GM18517 (cell line): ENCODE measurements around the gene PRKN.

Experiments used
- ATAC-seq: cut with Tn5 transposase; IDR thresholded peaks from one replicate; pipeline ENCODE4 v1.9.1; 2021; ENCODE audit warnings: mild to moderate bottlenecking, moderate library complexity; ENCODE audit not compliant: unreplicated experiment

Gene PRKN

DNA sequence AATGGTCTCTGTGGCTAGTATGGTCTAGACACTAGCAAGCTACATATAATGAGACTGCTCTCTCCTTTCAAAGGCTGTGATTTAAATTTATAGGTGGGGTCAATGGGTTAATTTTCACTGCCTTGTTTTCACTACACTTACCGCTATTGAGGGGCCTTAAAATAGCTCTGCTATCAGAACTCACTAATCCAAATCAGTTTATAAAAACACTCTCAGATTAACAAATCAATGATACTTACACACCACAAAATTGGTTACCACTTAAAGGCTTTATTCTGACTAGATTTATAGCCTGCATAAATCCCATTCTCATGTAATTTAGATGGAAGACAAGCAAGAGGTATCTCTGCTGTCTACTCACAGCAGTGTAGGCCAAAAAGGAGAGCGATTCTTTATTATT is 1140.7 kb downstream of the PRKN start:
- ATAC-seq = no peak

- ATAC-seq = no peak
Observed at GRCh38 chr6:161584621-161585340, 1142.8 kb downstream of the PRKN start.

- ATAC-seq = no peak
Observed at GRCh38 chr6:161584051-161584450, 1143.5 kb downstream of the PRKN start.

DNA sequence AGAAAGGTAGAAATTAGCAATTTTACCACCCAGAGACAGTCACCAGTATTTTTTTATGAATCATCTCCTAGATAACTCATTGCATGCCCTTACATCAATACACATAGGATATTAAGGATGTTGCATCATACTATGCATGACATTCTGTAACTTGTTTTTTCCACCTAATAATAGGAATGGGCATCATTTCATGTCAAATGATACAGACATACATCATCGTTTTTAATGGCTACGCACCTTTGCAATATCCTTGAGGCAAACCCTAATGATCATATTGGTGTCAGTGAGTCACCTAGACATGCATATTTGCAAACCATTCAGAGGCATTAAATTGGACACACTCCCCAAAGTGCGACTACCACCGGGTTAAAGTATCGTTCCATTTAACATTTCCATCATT is 1144.0 kb downstream of the PRKN start:
- no peak for ATAC-seq

DNA sequence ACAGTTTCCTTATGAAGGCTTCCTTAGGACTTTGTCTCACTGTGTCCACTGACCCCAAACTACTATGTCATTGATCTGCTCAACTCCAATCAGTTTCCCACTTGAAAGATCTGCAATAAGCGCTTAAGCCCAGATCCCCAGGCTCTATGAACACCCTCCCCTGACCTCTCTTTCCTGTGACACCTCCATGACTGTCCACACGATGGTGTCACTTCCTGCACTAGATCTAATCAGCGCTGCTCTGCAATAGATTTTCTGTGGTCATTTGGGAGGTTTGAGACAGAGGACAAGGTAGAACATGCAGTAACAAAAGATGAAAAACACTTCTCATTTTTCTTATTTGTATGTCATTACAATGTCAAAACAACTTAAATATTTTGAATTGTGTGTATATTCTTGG is 1149.1 kb downstream of the PRKN start:
- no peak for ATAC-seq

DNA sequence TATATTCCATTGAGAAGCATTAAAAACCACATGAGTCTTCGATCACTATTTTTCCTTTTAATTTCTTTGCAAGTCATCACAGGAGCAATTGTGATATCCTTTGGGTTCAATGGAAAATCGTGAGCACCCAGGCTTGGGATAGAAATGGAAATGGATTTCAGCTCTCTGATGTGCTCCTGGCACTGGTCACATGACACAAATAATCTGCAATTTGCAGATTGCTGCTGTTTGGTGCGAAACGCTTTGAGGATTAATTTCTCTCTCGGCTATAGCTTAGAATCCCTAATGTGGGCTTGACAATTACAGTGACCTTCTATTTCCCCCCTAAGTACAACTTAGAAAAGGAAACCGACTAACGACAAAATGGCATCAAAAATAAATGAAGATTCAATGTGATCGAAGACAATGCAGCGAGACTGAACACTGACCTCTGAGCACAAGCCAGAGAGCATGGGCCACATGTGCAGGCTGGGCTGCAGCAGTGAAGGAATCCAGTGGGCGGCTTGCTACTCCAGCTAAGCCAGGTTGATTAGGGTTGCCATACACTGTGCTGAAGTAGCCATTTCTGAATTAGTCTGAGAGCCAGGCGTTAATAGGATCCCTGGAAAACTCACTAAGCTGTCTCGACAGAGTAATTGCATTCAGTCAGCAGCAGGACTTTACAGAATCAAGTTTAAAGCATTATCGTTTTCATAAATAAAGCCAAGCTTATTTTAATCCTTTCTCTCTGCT is 1151.9 kb downstream of the PRKN start:
- no peak for ATAC-seq

GRCh38 chr6:161568885-161569456 is 1158.6 kb downstream of the PRKN start:
- no peak for ATAC-seq

GRCh38 chr6:161564952-161565351 is 1162.6 kb downstream of the PRKN start:
- ATAC-seq = no peak

DNA sequence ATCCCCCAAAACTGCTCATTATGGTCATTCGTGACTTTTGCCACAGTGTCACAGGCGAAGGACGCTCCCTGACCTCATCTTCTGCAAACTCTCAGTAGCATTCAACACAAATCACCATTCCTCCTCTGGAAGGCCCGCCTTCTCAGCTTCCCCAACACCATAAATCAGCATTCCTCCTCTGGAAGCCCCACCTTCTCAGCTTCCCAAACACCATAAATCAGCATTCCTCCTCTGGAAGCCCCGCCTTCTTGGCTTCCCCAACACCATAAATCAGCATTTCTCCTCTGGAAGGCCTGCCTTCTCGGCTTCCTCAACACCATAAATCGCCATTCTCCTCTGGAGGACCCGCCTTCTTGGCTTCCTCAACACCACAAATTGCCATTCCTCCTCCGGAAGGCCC is 1165.7 kb downstream of the PRKN start:
- no peak for ATAC-seq

GRCh38 chr6:161557333-161558107 is 1170.0 kb downstream of the PRKN start:
- ATAC-seq = no peak

- ATAC-seq = no peak
Observed at GRCh38 chr6:161554883-161555282, 1172.7 kb downstream of the PRKN start.

DNA sequence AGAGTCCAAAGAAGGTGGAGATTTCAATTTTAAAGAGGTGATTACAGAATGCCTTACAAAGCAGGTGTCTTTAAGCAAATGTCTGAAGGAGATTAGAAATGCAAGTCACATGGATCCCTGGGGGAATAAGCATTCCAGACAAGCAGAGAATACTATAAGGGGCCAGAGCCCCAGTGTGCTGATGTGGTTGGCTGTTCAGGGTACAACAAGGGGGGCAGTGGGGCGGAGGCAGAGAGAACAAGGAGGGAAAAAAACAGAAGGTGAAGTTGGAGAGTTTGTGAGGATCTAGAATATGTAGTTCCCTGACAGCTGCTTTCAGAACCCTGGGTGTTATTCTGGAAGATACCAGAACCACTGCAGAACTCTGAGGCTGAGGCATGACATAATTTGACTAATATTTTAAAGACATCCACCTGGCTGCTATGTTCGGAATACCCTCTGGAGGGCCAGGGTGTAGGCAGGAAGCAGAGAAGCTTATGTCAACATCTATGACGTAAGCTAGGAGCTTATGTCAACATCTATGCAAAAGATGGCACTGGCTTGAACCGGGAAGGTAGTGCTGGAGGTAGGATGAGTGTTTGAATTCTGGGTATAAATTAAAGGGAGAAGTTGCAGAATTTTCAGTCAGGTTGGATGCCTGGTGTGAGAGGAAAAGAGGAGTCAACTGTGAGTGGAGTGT is 1177.5 kb downstream of the PRKN start:
- no peak for ATAC-seq

DNA sequence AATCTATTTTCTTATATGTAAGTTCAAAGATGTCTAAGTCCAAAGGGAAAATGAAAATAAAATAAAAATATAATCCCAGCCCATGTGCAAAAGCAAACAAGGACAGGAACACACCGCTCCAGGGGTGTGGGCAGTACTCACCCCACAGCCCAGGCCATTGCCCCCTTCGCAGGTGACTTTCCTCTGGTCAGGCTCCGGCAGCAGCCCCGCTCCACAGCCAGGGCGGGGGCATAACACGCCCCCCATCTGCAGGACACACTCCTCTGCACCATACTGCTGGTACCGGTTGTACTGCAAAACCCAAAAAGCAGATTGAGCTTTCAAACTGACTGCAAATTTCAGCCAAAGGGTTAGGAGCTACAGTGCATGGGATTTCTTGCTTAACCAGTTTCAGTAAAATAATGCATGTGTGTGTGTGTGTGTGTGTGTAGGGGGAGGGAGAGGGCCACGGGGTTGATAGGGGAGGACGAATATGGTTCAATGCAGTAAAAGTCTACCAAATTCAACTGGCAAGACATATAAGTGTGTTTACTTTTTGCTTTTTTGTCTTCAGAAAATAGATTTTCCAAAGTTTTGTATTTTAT is 1178.8 kb downstream of the PRKN start:
- no peak for ATAC-seq

DNA sequence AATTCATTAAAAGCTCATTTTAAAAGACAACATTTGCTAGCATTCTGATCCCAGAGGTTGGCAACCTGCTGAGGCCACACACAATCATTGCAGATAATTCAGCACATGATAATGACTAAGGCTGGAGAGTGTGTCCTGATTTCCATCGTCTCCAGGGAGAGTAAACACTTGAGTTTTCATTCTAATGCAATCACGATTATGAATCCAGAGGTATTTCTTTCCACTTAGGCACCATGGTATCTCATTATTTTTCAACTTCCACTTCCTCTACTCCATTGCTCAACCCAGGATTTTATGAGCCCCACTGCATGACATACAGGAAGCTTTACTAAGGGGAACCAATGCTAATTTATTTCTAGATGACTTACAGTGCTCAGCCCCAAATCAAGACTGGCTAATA is 1179.9 kb downstream of the PRKN start:
- ATAC-seq = no peak

- ATAC-seq = no peak
Observed at GRCh38 chr6:161546632-161547031, 1180.9 kb downstream of the PRKN start.

- ATAC-seq = no peak
Observed at GRCh38 chr6:161545741-161546140, 1181.8 kb downstream of the PRKN start.

DNA sequence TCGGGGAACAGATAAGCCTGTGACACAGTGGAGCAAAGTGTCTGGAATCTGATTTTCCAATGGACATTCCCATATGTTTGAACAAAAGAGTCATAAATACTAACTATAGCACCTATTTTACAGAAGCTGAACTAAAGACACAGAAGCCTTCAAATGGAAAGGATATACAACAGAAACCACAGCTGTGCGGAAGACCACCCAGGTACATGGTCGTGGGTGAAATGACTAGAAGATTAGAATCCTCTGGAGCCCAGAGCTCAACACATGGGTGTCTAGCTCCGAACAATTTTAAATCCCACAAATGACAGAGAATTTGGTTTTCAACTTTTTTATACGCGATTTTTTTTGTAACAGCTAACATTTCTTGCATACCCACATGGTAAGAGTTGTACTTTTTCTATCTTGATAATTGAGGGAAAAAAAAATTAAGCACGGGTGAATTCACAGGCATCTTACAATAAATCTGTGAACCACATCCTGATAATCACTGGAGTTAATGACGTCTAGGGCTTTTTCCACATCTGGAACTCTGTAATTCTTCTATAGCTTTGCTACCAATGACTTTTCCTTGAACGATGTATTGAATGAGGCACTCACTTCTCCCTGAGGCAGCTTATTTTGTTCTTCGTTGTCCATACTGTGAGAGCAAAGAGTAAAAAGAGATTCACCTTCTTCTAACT is 1182.6 kb downstream of the PRKN start:
- ATAC-seq = no peak

- peak; percentile 51 for ATAC-seq
Observed at GRCh38 chr6:161543684-161544309, 1183.8 kb downstream of the PRKN start.

GRCh38 chr6:161542346-161542980 is 1185.1 kb downstream of the PRKN start:
- ATAC-seq = no peak
